ENCODE results near the gene C2CD4C.
"Not testable (repeated sequence)": the region's sequence is repeated elsewhere in the genome, so short reads cannot be mapped to it uniquely, and the experiment has no call there.

C2CD4C gene

GRCh38 chr19:450912-451481 is 42.0 kb upstream of the C2CD4C start:
- not testable (repeated sequence) for H3K27ac ChIP-seq (ENCODE audit: insufficient read depth, low read length, poor library complexity, severe bottlenecking); H3K4me1 ChIP-seq (ENCODE audit: control insufficient read depth, insufficient read depth, low read length, poor library complexity, severe bottlenecking); H3K36me3 ChIP-seq (ENCODE audit: control insufficient read depth, insufficient read depth, low read length); H3K4me3 ChIP-seq (ENCODE audit: insufficient read depth, low read depth, low read length, poor library complexity, severe bottlenecking); H3K27me3 ChIP-seq (replicated peaks; ENCODE audit: control insufficient read depth, insufficient read depth, low read length, poor library complexity, severe bottlenecking); H3K9me3 ChIP-seq (ENCODE audit: control insufficient read depth, low read length); DNase-seq

GRCh38 chr19:449916-450315 is 41.0 kb upstream of the C2CD4C start:
- Histone ChIP-seq H3K9me3 (ENCODE audit: control insufficient read depth, low read length) (no peaks in the 10 kb centered on the region), H3K27me3 (replicated peaks; ENCODE audit: control insufficient read depth, insufficient read depth, low read length, poor library complexity, severe bottlenecking) (no peaks in the 10 kb centered on the region), H3K36me3 (ENCODE audit: control insufficient read depth, insufficient read depth, low read length) (no peaks in the 10 kb centered on the region), H3K4me3 (ENCODE audit: insufficient read depth, low read depth, low read length, poor library complexity, severe bottlenecking) (no peak overlapping the region), H3K27ac (ENCODE audit: insufficient read depth, low read length, poor library complexity, severe bottlenecking) (no peak overlapping the region), H3K4me1 (ENCODE audit: control insufficient read depth, insufficient read depth, low read length, poor library complexity, severe bottlenecking) (no peaks in the 10 kb centered on the region)
- no peak for DNase-seq

GRCh38 chr19:447816-448560 is 39.0 kb upstream of the C2CD4C start:
- no peaks in the 10 kb centered on the region for H3K36me3 ChIP-seq (ENCODE audit: control insufficient read depth, insufficient read depth, low read length)
- no peak overlapping the region for H3K27ac ChIP-seq (ENCODE audit: insufficient read depth, low read length, poor library complexity, severe bottlenecking)
- DNase-seq: no peak
- H3K9me3 ChIP-seq (ENCODE audit: control insufficient read depth, low read length): no peaks in the 10 kb centered on the region
- no peaks in the 10 kb centered on the region for H3K4me1 ChIP-seq (ENCODE audit: control insufficient read depth, insufficient read depth, low read length, poor library complexity, severe bottlenecking)
- no peak overlapping the region for H3K4me3 ChIP-seq (ENCODE audit: insufficient read depth, low read depth, low read length, poor library complexity, severe bottlenecking)
- no peaks in the 10 kb centered on the region for H3K27me3 ChIP-seq (replicated peaks; ENCODE audit: control insufficient read depth, insufficient read depth, low read length, poor library complexity, severe bottlenecking)

GRCh38 chr19:447064-447426 is 38.1 kb upstream of the C2CD4C start:
- Histone ChIP-seq H3K9me3 (ENCODE audit: control insufficient read depth, low read length) (no peaks in the 10 kb centered on the region), H3K27me3 (replicated peaks; ENCODE audit: control insufficient read depth, insufficient read depth, low read length, poor library complexity, severe bottlenecking) (no peaks in the 10 kb centered on the region), H3K4me3 (ENCODE audit: insufficient read depth, low read depth, low read length, poor library complexity, severe bottlenecking) (no peak overlapping the region), H3K4me1 (ENCODE audit: control insufficient read depth, insufficient read depth, low read length, poor library complexity, severe bottlenecking) (no peaks in the 10 kb centered on the region), H3K27ac (ENCODE audit: insufficient read depth, low read length, poor library complexity, severe bottlenecking) (no peak overlapping the region), H3K36me3 (ENCODE audit: control insufficient read depth, insufficient read depth, low read length) (no peaks in the 10 kb centered on the region)
- DNase-seq: no peak

- H3K4me1 ChIP-seq (ENCODE audit: control insufficient read depth, insufficient read depth, low read length, poor library complexity, severe bottlenecking): no peaks in the 10 kb centered on the region
- no peaks in the 10 kb centered on the region for H3K9me3 ChIP-seq (ENCODE audit: control insufficient read depth, low read length)
- H3K27ac ChIP-seq (ENCODE audit: insufficient read depth, low read length, poor library complexity, severe bottlenecking): no peak overlapping the region
- H3K27me3 ChIP-seq (replicated peaks; ENCODE audit: control insufficient read depth, insufficient read depth, low read length, poor library complexity, severe bottlenecking): no peaks in the 10 kb centered on the region
- DNase-seq: no peak
- H3K36me3 ChIP-seq (ENCODE audit: control insufficient read depth, insufficient read depth, low read length): no peaks in the 10 kb centered on the region
- H3K4me3 ChIP-seq (ENCODE audit: insufficient read depth, low read depth, low read length, poor library complexity, severe bottlenecking): no peak overlapping the region
Observed at GRCh38 chr19:444677-445210, 35.8 kb upstream of the C2CD4C start.

GRCh38 chr19:443005-443404 is 34.1 kb upstream of the C2CD4C start:
- no peak overlapping the region for H3K4me3 ChIP-seq (ENCODE audit: insufficient read depth, low read depth, low read length, poor library complexity, severe bottlenecking)
- no peaks in the 10 kb centered on the region for H3K27me3 ChIP-seq (replicated peaks; ENCODE audit: control insufficient read depth, insufficient read depth, low read length, poor library complexity, severe bottlenecking)
- no peaks in the 10 kb centered on the region for H3K4me1 ChIP-seq (ENCODE audit: control insufficient read depth, insufficient read depth, low read length, poor library complexity, severe bottlenecking)
- no peaks in the 10 kb centered on the region for H3K36me3 ChIP-seq (ENCODE audit: control insufficient read depth, insufficient read depth, low read length)
- no peak overlapping the region for H3K27ac ChIP-seq (ENCODE audit: insufficient read depth, low read length, poor library complexity, severe bottlenecking)
- no peaks in the 10 kb centered on the region for H3K9me3 ChIP-seq (ENCODE audit: control insufficient read depth, low read length)
- no peak for DNase-seq

- H3K4me1 ChIP-seq (ENCODE audit: control insufficient read depth, insufficient read depth, low read length, poor library complexity, severe bottlenecking): no peaks in the 10 kb centered on the region
- no peaks in the 10 kb centered on the region for H3K27me3 ChIP-seq (replicated peaks; ENCODE audit: control insufficient read depth, insufficient read depth, low read length, poor library complexity, severe bottlenecking)
- H3K36me3 ChIP-seq (ENCODE audit: control insufficient read depth, insufficient read depth, low read length): no peaks in the 10 kb centered on the region
- no peak overlapping the region for H3K4me3 ChIP-seq (ENCODE audit: insufficient read depth, low read depth, low read length, poor library complexity, severe bottlenecking)
- H3K9me3 ChIP-seq (ENCODE audit: control insufficient read depth, low read length): no peaks in the 10 kb centered on the region
- H3K27ac ChIP-seq (ENCODE audit: insufficient read depth, low read length, poor library complexity, severe bottlenecking): no peak overlapping the region
- DNase-seq: no peak
Observed at GRCh38 chr19:442085-442484, 33.1 kb upstream of the C2CD4C start.

- Histone ChIP-seq H3K27ac (ENCODE audit: insufficient read depth, low read length, poor library complexity, severe bottlenecking) (no peak overlapping the region), H3K4me3 (ENCODE audit: insufficient read depth, low read depth, low read length, poor library complexity, severe bottlenecking) (no peak overlapping the region), H3K27me3 (replicated peaks; ENCODE audit: control insufficient read depth, insufficient read depth, low read length, poor library complexity, severe bottlenecking) (no peaks in the 10 kb centered on the region), H3K9me3 (ENCODE audit: control insufficient read depth, low read length) (no peaks in the 10 kb centered on the region), H3K36me3 (ENCODE audit: control insufficient read depth, insufficient read depth, low read length) (no peaks in the 10 kb centered on the region), H3K4me1 (ENCODE audit: control insufficient read depth, insufficient read depth, low read length, poor library complexity, severe bottlenecking) (no peaks in the 10 kb centered on the region)
- DNase-seq: no peak
Observed at GRCh38 chr19:441213-441836, 32.4 kb upstream of the C2CD4C start.

GRCh38 chr19:440391-441212 is 31.7 kb upstream of the C2CD4C start:
- DNase-seq: no peak
- Histone ChIP-seq H3K36me3 (ENCODE audit: control insufficient read depth, insufficient read depth, low read length) (no peaks in the 10 kb centered on the region), H3K4me1 (ENCODE audit: control insufficient read depth, insufficient read depth, low read length, poor library complexity, severe bottlenecking) (no peaks in the 10 kb centered on the region), H3K4me3 (ENCODE audit: insufficient read depth, low read depth, low read length, poor library complexity, severe bottlenecking) (no peak overlapping the region), H3K9me3 (ENCODE audit: control insufficient read depth, low read length) (no peaks in the 10 kb centered on the region), H3K27ac (ENCODE audit: insufficient read depth, low read length, poor library complexity, severe bottlenecking) (no peak overlapping the region), H3K27me3 (replicated peaks; ENCODE audit: control insufficient read depth, insufficient read depth, low read length, poor library complexity, severe bottlenecking) (no peaks in the 10 kb centered on the region)

Data from effector memory CD4-positive, alpha-beta T cell (primary cell).